ENCODE data around the gene FUCA1.

FUCA1 gene

DNA sequence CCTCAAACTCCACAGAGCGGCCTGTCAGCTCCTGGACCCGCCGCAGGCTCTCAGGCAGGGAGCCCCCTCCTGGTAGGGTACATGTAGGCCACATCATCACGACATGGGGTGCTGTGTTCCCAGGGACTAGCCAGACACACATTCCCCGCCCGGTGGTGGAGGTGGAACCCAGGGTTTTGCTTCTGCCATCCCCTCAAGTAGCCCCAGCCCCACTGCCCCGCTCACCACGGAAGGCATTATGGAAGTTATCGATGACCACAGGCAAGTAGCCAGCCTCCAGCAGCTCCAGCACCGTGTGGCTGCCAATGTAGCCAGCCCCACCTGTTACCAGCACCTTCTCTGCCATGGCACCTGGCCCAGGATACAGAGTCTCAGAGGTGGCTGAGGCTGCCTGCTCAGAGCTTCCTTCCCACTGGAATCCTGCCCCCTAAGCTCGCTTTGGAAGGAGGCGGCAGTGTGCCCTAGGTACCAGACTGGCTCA is 69.4 kb downstream of the FUCA1 start:
- H3K36me3 ChIP-seq = peaks cover 53% of the 10 kb centered on the region

DNA sequence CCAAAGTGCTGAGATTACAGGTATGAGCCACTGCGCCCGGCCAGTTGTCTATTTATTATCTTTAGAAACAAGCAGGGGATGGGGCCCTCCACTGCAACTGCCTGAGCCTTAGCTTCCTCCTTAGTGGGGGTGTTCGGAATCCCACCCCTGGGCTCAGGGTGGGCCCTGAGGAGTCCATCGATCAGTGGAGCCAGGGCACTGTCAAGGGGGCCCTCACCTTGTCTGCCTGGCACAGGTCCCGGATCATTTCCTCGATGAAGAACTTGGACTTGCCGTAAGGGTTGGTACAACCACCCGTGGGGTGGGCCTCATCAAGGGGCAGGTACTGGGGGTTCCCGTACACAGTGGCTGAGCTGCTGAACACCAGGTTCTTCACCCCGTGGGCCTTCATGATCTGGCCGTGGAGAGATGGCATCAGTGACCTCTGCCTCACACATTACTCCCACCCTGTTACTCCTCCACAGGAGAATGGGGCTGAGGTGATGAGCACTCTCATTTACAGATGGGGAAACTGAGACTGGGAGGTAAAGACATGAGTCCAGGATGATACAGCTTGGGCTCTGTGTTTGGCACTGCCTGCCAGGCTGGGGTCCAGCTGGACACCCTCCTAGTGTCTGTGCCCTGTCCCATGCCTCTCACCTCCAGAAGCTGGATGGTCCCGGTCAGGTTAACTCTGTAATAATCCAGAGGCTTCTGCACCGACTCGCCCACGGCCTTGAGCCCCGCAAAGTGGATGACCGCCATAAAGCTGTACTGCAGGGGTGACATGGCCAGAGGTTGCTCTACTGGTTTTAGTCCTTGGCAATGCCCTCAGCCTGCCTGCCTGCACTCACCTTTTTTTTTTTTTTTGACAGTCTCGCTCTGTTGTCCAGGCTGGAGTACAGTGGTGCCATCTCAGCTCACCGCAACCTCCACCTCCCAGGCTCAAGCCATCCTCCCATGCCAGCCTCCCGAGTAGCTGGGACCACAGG is 70.3 kb downstream of the FUCA1 start:
- H3K36me3 ChIP-seq = peaks cover 60% of the 10 kb centered on the region
- no peaks in the 10 kb centered on the region for H3K9me3 ChIP-seq
- TF ChIP-seq CTCF (IDR thresholded peaks at IDR 0.05) = no peak
- H3K27me3 ChIP-seq = no peaks in the 10 kb centered on the region
- no peak overlapping the region for H3K4me3 ChIP-seq (ENCODE audit: low read depth in 1 of 2, low read length in 1 of 2)
- no peak overlapping the region for H3K27ac ChIP-seq
- peaks cover 19 to 23% of the 10 kb centered on the region in 2 experiments for H3K4me1 ChIP-seq (ENCODE audit: control insufficient read depth in 1 of 2, insufficient read depth in 1 of 2, low read depth in 1 of 2, low read length in 1 of 2)

More for the DNA sequence above, 69.4 kb downstream of the FUCA1 start:
- peaks cover 19 to 23% of the 10 kb centered on the region in 2 experiments for H3K4me1 ChIP-seq (ENCODE audit: control insufficient read depth in 1 of 2, insufficient read depth in 1 of 2, low read depth in 1 of 2, low read length in 1 of 2)
- TF ChIP-seq CTCF (IDR thresholded peaks at IDR 0.05) = no peak
- H3K27ac ChIP-seq = no peak overlapping the region
- H3K9me3 ChIP-seq = no peaks in the 10 kb centered on the region
- no peaks in the 10 kb centered on the region for H3K27me3 ChIP-seq
- H3K4me3 ChIP-seq (ENCODE audit: low read depth in 1 of 2, low read length in 1 of 2) = no peak overlapping the region

DNA sequence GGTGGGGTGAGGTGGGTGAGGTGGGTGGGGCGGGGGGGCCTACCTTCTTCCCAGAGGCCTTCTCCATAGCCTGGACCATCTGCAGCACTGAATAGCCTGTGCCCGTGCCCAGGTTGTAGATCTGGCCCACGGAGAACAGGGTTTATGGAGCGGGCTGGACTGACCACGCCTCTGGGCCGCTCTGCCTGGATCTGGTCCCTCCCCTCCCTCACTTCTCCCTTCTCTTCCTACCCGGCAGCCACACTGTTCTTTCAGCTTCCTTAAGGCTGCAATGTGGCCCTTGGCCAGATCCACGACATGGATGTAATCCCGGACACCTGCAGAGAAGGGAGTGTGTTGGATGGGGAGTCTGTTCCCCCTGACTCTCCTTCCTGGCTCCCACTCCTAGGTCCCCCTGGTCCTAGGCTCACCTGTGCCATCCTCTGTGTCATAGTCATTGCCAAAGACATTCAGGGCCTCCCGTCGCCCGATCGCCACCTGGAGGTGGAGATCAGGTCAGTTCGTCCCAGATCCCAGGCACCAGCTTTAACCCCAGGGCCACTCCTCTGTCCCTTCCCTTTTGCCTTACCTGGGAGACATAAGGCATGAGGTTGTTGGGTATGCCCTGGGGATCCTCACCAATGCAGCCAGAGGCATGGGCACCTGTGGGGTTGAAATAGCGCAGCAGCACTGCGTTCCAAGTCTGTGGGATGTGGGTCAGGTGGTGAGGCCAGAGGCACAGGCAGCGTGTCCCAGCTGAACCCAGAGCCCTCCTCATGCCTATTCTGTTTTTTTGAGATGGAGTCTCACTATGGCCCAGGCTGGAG is 71.4 kb downstream of the FUCA1 start:
- Histone ChIP-seq H3K27ac (no peak overlapping the region), H3K4me3 (ENCODE audit: low read depth in 1 of 2, low read length in 1 of 2) (no peak overlapping the region), H3K9me3 (no peaks in the 10 kb centered on the region), H3K27me3 (no peaks in the 10 kb centered on the region), H3K36me3 (peaks cover 60% of the 10 kb centered on the region), H3K4me1 (ENCODE audit: control insufficient read depth in 1 of 2, insufficient read depth in 1 of 2, low read depth in 1 of 2, low read length in 1 of 2) (peaks cover 27 to 31% of the 10 kb centered on the region in 2 experiments)
- no peak for TF ChIP-seq CTCF (IDR thresholded peaks at IDR 0.05)

DNA sequence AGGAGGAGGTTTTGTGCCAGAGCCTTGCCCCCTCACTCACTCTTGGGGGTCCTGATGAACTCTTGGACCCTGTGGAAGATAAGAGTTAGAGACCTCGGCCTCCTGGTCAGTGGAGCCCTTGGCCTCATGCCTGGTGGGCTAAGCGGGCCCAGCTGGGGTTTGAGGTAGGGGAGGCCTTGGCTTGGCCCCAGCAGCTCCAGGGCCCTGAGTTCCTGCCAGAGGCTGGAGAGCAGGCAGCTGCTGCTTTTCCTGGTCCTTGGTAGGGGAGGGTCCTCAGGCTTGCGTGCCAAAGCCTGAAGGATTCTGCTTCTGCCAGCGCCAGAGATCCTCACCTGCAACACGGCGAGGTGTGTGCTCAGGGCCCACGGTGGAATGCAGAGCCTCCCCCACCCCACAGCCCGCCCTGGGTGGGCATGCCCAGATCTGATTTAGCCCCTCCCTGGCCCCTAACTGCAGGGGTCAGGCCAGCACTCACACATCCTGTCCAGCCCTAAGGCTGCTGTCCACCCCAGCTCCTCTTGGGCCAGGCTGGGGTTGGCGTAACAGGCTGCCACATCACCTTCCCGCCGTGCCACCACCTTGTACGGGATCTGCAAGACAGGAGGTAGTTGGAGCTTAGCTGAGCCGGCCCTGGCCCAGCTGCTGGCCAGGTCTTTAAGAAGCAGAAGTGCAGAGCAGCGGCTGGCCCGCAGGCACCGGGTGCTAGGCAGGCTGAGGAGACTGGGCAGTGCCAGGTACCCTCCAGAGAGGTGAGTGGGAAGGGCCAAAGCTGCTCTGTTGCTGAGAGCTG is 72.2 kb downstream of the FUCA1 start:
- H3K27me3 ChIP-seq = no peaks in the 10 kb centered on the region
- peaks cover 60% of the 10 kb centered on the region for H3K36me3 ChIP-seq
- H3K4me3 ChIP-seq (ENCODE audit: low read depth in 1 of 2, low read length in 1 of 2) = no peak overlapping the region
- no peak for TF ChIP-seq CTCF (IDR thresholded peaks at IDR 0.05)
- peaks cover 25 to 29% of the 10 kb centered on the region in 2 experiments for H3K4me1 ChIP-seq (ENCODE audit: control insufficient read depth in 1 of 2, insufficient read depth in 1 of 2, low read depth in 1 of 2, low read length in 1 of 2)
- H3K9me3 ChIP-seq = no peaks in the 10 kb centered on the region
- H3K27ac ChIP-seq = no peak overlapping the region
